GM13976 (cell line): ENCODE data around the gene KRTAP23-1.

Experiments used
- DNase-seq: peaks from one replicate; pipeline ENCODE4 v3.0.0; 2012; ENCODE audit warnings: low spot score
- in situ Hi-C: fragments of 300-500 bp; cut with MboI; formaldehyde crosslinking; loops from one replicate; pipeline ENCODE4 v1.12.0; 2022; ENCODE audit warnings: low sequenced_read_pairs, mixed read lengths, inconsistent platforms; ENCODE audit not compliant: unreplicated experiment
- TF ChIP-seq, protein P1 (sequence below): IDR thresholded peaks from 2 replicates; pipeline ENCODE4 v1.5.1; 2012; ENCODE audit warnings: borderline replicate concordance, mild to moderate bottlenecking; ENCODE audit not compliant: insufficient read depth; ENCODE audit errors: extremely low read depth, missing control alignments, control extremely low read depth

Gene KRTAP23-1

DNA sequence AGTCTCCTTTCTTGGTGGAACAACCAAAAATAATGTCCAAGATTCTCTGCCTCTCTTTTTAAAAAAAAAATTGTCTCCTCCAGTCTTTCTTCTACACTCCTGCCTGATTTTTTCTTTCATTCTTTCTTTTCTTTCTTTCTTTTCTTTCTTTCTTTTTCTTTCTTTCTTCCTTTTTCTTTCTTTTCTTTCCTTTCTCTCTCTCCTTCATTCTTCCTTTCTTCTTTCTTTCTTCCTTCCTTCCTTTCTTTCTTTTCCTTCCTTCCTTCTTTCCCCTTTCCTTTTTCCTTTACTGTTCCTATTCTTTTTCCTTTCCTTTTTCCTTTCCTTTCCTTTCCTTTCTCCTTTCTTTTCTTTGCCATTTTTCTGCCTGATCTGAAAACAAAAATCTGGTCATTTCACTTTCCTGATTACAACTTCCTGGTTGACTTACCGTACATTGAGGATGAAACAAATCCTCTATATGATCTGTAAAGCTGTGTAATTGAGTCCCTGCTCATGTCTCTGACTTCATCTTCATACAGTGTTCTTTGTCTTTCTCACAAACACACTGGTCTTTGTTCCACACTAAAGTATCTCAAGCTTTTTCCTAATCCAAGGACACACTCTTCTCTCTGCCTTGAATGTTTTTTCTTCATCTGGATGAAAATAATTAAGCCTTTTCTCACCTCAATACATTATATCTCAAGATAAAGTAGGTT is 6.1 kb upstream of the KRTAP23-1 start:
- no peak for DNase-seq
- in situ Hi-C loops: no loop called here
- TF ChIP-seq, protein P1, sequence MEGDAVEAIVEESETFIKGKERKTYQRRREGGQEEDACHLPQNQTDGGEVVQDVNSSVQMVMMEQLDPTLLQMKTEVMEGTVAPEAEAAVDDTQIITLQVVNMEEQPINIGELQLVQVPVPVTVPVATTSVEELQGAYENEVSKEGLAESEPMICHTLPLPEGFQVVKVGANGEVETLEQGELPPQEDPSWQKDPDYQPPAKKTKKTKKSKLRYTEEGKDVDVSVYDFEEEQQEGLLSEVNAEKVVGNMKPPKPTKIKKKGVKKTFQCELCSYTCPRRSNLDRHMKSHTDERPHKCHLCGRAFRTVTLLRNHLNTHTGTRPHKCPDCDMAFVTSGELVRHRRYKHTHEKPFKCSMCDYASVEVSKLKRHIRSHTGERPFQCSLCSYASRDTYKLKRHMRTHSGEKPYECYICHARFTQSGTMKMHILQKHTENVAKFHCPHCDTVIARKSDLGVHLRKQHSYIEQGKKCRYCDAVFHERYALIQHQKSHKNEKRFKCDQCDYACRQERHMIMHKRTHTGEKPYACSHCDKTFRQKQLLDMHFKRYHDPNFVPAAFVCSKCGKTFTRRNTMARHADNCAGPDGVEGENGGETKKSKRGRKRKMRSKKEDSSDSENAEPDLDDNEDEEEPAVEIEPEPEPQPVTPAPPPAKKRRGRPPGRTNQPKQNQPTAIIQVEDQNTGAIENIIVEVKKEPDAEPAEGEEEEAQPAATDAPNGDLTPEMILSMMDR: no peak

DNA sequence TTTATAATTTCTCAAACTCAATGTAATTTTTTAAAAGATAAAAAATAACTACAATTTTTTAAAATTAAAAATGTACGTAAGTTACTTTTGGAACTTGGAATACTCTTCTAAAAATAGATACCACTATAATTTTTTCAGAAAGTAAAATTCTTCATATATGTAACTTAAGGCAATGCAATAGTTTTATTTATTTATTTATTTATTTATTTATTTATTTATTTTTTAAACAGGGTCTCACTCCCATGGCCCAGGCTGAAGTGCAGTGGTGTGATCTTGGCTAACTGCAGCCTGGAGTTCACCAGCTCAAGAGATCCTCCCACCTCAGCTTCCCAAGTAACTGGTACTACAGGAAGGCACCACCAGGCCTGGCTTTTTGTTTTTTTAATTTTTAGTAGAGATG is 3.1 kb upstream of the KRTAP23-1 start:
- in situ Hi-C loops: no loop called here
- DNase-seq: no peak
- TF ChIP-seq, protein P1: no peak

DNA sequence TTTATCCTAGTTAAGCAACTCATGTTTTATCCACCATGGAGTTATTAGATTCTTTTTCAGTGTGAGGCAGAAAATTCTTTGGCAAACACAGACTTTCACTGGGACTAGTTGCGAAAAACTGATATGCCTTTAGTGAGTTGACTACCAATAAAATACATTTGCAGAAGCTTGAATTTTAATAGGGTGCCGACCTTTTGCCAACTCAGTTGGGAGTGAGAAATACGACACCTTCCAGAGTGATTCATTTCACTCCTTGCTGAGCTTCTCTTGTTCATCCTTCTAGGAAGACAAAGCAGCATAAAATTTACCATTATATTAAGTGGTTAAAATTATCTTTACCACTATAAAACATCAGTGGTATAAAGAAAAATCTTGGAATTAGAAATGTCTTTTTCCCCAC is 1.2 kb upstream of the KRTAP23-1 start:
- no peak for DNase-seq
- TF ChIP-seq, protein P1: no peak
- in situ Hi-C loops: loop anchor here (10.0 kb wide), 1 partner anchor 735 kb away; no protein-coding TSS in a partner anchor

DNA sequence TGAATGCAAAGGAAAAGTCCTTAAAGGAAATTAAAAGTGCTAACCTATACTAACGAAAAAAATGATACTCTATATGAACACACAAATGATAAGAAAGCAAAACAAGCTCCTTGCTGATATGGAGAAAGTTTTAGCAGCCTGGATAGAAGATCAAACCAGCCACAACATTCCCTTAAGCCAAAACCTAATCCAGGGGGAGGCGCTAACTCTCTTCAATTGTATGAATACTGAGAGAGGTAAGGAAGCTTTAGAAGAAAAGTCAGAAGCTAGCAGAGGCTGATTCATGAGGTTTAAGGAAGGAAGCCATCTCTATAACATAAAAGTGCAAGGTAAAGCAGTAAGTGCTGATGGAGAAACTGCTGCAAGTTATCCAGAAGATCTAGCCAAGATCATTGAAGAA is 3.4 kb downstream of the KRTAP23-1 start:
- DNase-seq: no peak
- in situ Hi-C loops: loop anchor here (10.0 kb wide), 1 partner anchor 740 kb away; no protein-coding TSS in a partner anchor
- TF ChIP-seq, protein P1: no peak

DNA sequence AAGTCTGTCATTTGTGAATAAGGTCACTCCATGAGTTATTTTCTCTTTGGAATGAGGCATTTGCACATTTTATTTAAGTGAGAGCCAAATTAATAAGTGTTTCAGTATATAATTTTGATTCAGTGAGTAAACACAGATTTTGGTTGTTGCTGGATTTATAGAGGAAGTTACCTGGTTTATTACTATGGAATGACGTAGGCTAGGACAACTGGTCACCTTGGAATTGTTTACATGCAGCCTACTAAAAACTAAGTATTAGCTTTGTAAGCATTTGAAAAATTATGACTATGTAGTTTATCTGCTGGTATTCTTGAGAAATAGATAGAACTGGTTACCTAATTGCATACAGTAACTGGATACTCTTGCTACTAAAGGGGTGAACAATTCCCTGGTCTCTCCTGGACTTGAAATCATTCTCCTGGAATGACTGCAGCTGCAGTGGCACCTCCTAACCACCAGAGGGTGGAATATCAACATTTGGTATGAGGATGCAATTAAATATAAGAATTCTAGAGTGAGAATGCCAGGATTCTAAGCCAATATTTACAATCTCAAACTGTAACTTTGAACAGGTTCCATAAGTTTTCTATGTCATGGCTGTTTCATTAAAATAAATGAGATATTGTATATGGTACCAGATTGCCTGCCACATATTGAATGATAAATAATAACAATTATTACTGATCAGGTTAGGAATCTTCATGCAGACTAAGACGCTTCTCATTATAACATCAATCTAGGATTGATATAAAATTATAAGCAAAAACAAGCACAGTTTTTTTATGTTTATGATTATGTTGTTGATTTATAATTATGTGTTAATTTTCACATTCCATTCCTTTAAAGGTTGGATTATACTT is 7.5 kb downstream of the KRTAP23-1 start:
- in situ Hi-C loops: loop anchor here (10.0 kb wide), 1 partner anchor 744 kb away; no protein-coding TSS in a partner anchor
- TF ChIP-seq, protein P1: peak; percentile 26
- peak; percentile 11 for DNase-seq

DNA sequence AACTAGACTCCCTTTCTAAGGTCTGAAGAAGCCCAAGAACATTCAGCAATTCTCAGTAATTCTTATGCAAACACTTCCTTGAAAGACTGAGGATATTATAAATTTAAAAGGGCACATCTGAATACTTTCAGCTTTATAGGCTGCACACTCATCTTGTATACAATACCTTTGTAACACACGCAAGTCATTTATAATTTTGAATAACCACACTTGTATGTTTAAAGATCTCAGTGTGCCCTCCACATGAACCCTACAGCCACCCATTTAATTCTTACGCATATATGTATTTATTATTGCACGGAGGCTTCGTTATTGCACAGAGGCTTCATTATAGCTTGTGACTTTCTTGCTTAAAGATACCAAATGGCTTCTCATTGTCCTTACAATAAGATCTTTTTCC is 9.7 kb downstream of the KRTAP23-1 start:
- in situ Hi-C loops: no loop called here
- no peak for DNase-seq
- TF ChIP-seq, protein P1: no peak
